HTR-8/SVneo (cell line): ENCODE data around the gene TSEN2.

Experiments used
- DNase-seq: peaks from one replicate; pipeline ENCODE4 v3.0.0; 2011; ENCODE audit warnings: low spot score, mixed read lengths; ENCODE audit not compliant: insufficient read length
- FAIRE-seq: peaks from 2 replicates; lab custom pipeline; 2011; peaks lifted over from hg19 to GRCh38; lab: Jason Lieb, UNC

TSEN2 gene

DNA sequence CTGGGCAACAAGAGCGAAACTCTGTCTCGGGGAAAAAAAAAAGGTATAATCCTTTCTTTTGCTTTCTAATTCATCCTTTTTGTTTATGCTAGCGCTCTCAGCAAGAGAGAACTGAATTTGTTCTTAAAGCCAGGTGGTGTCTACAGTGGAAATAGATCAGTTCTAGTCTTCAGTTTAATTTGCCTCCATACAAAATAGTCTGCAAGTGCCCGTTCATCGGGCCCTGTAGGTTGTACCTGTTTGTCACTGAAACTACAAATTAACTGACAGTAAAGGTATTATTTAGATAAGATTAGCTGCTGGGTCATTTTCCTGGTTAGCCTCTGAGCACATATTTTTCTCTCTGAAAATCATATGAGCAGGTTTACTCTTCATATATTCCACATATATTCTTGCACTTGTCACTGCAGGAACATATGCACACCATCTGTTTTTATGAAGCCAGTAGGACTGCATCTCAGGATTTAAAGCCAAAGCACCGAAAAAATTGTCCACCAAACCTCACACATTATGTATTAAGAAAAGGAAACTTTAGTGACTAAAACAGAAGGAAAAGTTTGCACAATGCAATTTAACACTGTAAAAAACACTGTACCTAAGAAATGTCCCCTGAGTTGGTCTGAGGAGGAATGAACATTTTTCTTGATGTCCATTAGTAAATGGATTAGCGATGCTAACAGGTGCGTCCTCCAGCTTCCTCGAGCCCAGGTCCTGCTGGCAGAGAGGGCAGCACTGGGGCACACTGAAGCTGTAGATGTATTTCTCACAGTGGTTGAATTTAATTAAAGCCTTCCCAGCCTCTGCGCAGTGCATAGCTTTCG lies 60.6 kb downstream of the TSEN2 start:
- FAIRE-seq = no peak
- no peak for DNase-seq

DNA sequence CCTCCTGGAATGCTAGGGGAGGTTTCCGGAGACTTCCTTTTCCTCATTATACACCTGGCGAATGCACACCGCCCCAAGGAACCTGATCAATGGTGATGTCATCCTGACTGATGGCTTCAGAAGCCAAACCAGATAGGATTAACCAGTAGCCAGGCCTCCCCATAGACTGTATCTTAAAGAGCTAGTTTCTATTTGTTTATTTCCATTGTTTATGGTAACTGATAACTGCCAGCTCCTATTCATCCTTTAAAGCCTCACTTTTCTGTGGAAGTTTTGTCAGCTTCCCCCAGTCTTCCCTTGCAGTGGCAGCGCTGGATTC lies 61.2 kb downstream of the TSEN2 start, which contains the start of gene MKRN2OS:
TSS of gene MKRN2OS (minus strand) at position 27 of the 319 bp plus-strand sequence. CDS start 35 bp downstream, outside the sequence.
- FAIRE-seq = no peak
- DNase-seq = no peak

DNA sequence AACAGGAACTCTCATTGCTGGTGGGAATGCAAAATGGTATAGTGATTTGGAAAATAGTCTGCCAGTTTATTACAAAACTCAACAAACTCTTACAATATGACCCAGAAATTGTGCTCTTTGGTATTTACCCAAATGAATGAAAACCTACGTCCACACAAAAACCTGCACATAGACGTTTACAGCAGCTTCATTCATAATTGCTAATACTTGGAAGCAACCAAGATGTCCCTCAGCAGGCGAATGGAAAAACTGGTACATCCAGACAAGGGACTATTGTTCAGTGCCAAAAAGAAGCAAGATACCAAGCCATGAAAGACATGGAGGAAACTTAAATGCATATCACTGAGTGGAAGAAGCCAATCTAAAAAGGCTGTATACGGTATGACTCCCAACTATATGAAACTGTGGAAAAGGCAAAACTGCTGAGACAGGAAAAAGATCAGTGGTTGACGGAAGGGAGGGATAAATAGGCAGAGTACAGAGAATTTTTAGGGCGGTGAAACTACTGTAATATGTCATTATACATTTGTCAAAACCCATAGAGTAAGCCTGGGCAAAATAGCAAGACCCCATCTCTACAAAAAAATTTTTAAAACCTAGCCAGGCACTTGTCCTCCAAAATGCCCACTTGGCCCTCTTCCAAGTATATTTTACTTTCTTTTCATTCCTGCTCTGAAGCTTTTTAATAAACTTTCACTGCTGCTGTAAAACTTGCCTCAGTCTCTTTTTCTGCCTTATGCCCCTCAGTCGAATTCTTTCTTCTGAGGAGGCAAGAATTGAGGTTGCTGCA lies 65.9 kb downstream of the TSEN2 start:
- DNase-seq (no peak), FAIRE-seq (no peak)

DNA sequence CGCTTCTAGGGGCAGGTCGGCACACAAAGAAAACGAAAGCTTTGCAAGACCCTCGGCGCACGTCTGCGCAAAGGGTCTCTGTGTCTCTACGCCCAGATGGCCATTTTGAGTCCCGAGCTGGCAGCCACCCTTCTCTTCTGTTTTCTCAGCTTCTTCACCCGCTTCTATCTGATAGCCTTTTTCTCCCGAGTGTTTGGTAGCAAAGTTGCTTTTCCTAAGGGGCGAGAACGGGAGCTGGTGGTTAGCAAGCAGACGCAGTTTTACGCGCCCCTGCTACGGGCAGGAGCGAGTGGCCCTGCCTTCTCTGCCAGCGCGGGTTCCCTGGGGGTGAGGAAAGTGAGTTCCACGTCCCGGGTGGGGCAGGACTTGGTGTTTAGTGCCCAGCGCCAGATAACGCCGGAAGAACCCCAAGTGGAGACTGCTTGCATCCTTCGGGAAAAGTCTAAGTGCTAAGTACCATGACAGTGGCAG lies 69.7 kb downstream of the TSEN2 start:
- peak; percentile 20 for DNase-seq
- FAIRE-seq = no peak

DNA sequence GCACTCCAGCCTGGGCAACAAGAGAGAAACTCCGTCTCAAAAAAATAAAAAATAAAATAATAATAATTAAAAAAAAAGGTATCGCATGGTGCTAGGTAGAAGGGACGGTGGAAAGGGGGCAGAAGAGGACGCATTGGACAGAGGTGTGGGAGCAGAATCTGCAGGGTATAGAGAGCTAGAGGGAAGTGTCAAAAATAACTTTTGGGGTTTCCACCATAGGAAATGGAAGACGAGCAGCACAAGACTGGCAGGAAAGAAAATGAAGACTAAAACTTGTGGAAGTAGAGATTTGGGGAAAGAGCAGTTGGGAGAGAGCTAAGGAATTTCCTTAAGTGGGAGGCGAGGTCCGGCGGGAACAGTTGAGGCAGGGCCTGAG lies 72.0 kb downstream of the TSEN2 start:
- FAIRE-seq (no peak), DNase-seq (no peak)

DNA sequence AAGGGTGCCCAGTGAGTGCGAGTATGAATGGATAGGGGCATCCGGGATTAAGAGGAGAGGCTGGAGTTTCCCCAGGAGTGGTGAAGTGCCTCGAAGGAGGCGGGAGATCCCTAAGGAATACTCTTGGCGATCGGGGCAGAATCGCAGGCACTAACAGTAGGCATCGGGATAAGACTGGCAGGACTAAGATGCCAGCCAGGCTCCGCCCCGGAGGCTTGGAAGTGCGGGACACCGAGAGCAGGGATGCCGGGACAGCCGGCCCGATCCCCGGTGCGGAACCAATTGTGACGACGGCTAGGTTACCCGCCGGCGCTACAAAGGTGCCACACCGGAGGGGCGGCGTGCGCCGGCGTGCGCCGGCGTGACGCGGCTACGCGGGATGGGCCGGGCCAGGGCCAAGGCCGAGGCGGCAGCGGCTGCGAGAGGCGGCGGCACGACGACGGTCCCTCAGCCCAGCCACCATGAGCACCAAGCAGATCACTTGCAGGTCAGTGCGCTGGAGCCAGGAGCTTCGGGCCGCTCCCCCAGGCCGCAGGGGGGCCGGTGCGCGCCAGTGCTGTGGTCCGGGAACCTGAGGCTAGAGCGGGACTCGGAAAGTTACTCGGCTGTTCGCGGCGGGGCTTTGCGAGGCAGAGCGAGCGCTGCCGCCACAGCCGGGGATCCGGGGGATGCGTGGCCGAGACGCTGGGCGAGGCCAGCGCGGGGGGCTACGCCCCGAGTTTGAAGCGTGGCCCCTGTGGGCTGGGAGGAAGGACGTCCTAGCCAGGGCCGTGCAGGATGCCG lies 72.6 kb downstream of the TSEN2 start, which contains the start of gene MKRN2:
TSS of gene MKRN2 (plus strand) at position 398 of the 783 bp plus-strand sequence. CDS start at position 462, 64 bp downstream.
- FAIRE-seq = peak; percentile 93
- peak; percentile 79 for DNase-seq

DNA sequence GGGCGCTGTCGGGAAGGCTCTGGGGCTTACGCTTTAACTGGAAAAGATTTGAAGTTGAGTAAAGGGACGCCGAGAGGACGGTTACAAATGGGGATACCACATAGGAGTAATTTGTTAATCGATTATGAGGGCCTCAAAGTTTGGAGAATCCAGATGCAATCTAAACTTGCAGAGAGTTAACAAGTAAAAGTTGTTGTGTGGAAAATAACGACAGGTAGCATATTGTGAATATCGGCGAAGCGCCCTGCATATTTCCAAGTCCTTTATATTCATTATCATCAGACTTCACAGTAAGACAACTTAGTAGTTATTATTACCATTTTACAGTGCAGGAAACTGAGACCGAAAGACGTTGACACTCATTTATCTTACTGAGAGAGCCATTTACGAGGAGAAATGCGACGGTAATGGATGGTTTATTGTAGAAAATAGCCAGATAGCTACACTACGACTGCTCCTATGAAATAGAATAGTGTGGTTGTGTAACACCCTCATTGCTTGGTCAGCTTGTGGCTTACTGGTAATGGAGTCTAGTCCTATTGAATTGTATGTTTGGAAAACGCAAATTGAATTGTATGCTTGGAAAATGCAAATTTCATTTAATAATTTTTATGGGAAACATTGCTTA lies 73.3 kb downstream of the TSEN2 start:
- no peak for FAIRE-seq

DNA sequence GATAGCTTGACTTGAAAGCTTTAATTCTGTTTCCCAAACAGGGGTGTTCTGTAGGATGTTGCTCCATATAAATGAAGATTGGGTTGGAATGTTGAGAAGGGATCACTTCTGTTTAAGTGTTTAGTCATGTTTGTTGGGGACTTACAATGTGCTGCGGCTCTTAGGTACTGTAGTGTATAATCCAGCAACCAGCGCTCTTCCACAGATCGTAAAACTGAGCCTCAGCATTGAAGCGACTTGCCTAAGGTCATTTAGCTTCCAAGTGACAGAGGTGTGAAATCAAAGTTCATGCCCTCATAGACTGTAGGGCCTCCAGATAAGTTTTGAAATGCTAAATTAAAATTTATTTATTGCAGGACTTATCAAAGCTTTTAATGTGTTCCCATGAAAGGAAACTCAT lies 74.4 kb downstream of the TSEN2 start:
- FAIRE-seq (no peak), DNase-seq (no peak)

More for the DNA sequence above, 73.3 kb downstream of the TSEN2 start:
- no peak for DNase-seq

DNA sequence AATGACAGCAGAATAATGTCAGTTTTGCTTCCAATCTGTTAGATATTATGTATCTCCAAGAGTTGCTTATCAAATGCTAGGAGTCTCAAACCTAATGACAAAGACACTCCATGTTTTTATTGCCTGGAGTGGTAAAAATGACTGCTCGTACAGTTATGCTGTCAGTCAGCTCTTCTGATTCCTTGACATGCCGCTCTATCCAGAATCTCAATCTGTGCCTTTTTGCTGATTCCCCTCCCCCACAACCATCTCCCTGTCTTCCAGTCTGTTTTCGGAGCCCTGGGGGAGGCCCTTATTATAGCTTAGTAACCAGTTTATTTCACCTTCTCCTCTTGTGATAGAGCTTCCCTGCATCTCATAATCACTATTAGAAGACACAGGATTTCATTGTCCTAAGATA lies 75.2 kb downstream of the TSEN2 start:
- FAIRE-seq = no peak

DNA sequence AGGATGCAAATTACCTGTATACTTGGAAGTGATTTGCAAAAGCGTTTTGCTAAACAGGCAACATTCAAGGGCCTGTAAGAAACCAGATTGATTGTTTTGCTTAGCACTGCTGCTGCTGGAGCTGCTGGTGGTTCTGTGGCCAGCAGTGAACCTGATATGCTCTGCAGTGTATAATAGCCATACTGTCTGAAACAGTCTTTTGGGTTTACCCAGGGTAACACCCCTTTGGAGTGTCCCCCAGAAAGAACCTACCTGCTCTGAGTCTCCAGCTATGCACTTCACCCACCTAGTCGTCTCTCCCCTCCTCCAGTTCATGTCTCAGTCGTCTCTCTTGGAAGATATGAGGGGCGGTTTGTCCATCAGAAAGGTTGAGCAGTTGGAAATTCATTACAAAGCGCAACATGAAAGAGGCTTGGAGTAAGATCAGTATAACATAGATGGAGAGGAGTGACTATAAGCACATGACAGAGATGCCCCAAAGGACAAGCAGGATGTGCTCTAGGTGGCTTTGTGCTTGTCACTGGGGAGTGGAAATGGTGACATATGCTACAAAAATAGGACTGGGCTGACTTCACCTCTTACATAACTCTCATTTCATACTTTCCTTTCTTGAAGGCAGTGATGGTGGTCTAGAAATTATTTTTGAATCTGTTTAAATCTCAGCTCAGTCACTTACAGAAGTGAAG lies 76.4 kb downstream of the TSEN2 start:
- DNase-seq (no peak), FAIRE-seq (no peak)

More for the DNA sequence above, 75.2 kb downstream of the TSEN2 start:
- no peak for DNase-seq

DNA sequence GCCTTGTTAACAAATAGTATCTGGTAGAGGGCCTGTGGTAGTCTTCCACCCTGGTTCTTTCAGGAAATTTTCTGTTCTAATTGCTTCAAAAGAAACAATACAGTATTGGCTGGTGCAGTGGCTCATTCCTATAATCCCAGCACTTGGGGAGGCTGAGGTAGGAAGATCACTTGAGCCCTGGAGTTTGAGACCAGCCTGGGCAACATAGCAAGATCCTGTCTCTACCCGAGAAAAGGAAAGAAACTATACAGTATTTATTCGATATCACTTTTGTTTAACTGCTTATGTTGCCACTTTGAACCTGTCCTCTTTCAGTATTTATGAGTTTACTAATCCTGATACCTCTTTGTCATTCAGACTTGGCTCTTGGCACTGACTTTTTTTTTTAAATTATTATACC lies 77.1 kb downstream of the TSEN2 start:
- no peak for FAIRE-seq
- DNase-seq = no peak

DNA sequence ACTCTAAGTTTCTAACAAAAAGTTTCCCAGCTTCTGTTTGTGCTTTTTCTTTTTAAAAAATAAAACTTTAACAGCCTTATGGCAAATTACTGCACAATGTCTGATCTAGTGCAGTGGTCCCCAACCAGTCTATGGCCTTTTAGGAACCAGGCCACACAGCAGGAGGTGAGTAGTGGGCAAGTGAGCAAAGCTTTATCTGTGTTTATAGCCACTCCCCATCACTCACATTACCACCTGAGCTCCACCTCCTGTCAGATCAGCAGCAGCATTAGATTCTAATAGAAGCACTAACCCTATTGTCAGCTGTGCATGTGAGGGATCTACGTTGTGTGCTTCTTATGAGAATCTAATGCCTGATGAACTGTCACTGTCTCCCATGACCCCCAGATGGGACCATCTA lies 78.2 kb downstream of the TSEN2 start:
- FAIRE-seq = no peak

DNA sequence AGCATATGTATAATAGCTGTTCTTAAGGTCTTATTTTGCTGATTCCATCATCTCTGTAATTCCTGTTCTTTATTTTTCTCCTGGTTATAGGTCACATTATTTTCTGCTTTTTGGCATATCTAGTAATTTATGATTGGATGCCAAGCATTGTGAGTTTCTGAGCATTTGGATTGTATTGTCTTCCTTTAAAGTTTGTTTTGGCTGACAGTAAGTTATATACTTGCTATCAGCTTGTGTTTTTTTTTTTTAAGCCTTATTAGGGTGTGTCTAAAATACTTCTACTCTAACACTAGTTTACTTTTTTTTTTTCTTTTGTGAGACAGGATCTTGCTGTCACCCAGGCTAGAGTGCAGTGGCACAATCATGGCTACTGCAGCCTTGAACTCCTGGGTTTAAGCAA lies 82.7 kb downstream of the TSEN2 start:
- no peak for DNase-seq
- no peak for FAIRE-seq

More for the DNA sequence above, 78.2 kb downstream of the TSEN2 start:
- no peak for DNase-seq

DNA sequence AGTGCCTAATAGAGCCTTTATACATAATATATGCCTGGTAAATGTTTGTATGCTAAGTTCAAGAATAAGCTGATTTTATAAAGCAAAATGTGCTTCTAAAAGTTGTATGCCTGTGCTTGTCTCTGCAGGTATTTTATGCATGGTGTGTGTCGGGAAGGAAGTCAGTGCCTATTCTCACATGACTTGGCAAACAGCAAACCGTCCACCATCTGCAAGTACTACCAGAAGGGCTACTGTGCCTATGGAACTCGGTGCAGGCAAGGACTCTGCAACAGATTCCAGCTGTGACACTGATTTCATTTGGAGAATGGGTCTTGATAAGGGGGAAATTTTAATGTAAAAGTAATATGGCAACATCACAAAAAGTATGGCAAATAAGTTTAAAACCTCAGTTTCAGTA lies 84.5 kb downstream of the TSEN2 start:
- DNase-seq = no peak
- no peak for FAIRE-seq

DNA sequence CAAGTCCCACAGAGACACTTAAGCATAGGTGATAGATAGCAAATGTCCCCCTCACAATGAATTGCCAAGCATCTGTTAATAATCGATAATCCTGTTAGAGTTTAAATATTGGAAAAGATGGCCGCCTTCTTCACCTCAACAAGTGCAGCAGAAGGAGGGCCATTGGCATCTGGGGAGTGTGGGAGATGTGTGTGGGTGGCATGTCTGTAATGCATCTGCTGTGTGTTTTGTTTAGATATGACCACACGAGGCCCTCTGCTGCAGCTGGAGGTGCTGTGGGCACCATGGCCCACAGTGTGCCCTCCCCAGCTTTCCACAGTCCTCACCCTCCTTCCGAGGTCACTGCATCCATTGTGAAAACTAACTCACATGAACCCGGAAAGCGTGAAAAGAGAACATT lies 85.6 kb downstream of the TSEN2 start:
- no peak for FAIRE-seq

DNA sequence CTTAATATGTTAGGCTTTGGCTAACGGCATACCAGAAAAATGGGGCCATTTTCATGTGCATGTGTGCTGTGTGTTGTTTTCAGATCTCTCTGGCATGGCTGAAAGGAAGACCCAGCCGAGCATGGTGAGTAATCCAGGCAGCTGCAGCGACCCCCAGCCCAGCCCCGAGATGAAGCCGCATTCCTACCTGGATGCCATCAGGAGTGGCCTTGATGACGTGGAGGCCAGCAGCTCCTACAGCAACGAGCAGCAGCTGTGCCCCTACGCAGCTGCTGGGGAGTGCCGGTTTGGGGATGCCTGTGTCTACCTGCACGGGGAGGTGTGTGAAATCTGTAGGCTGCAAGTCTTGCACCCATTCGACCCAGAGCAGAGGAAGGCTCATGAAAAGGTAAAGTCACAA lies 87.7 kb downstream of the TSEN2 start:
- no peak for FAIRE-seq
- no peak for DNase-seq

More for the DNA sequence above, 85.6 kb downstream of the TSEN2 start:
- DNase-seq = no peak

DNA sequence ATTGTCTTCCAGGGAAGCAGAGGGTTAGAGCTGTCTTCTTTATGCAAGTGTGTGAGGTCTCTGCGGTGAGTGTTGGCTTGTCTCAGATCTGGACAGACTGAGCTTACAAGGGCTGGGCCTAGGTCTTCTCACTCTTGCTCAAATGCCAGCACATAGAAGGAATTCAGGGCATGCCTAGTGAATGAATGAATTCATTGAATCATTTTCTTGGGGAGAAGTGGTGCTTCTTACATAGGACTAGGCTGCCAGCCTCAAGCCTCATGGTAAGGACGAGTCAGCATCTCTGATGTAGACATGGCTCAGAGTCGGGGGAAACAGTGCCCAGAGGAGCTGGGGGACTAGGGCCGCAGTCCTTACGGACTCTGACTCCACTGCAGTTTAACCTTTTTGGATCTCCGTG lies 89.9 kb downstream of the TSEN2 start:
- DNase-seq = no peak
- FAIRE-seq = no peak

DNA sequence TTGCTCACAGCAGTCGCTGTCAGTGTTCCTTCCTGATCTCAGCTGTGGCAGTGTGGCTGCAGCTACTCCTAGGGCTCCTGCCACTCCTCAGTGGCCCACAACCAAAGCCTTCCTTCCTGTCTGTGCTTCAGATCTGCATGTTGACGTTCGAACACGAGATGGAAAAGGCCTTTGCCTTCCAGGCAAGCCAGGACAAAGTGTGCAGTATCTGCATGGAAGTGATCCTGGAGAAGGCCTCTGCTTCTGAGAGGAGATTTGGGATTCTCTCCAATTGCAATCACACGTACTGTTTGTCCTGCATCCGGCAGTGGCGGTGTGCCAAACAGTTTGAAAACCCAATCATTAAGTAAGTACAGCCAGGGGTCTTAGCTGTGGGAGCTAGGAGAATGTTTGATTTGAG lies 90.4 kb downstream of the TSEN2 start:
- FAIRE-seq (no peak), DNase-seq (no peak)

DNA sequence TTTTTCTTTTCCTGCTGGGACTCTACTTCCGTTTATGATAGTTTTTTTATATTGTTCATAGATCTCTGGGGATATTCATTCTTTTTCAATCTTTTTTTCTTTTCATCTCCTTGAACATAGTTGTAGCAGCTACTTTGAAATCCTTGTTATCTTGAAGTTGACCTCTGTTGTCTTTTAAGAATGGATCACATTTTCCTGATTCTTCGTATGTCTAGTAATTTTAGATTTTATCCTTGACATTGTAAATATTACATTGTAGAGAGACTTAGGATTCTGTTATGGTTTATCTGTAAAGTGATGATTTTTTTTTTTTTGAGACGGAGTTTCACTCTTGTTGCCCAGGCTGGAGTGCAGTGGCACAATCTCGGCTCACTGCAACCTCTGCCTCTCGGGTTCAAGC lies 93.1 kb downstream of the TSEN2 start:
- FAIRE-seq = no peak
- DNase-seq = no peak
